UCSD-AML1 (cell line): Measurements from ENCODE around the gene ATAD3A.
A peak's percentile ranks its signal among the peaks of the same experiment; 100 is the strongest.
"Not testable (repeated sequence)": the region's sequence is repeated elsewhere in the genome, so short reads cannot be mapped to it uniquely, and the experiment has no call there.

Experiments used
- DNase-seq: peaks from one replicate; lab custom pipeline; 2025; ENCODE audit not compliant: unreplicated experiment; lab: John Stamatoyannopoulos, UW

The ATAD3A gene

GRCh38 chr1:1511533-1512285 is at the start of gene ATAD3A:
Gene ATAD3A (plus strand): TSS chr1:1512162. CDS start chr1:1512269, 107 bp downstream.
- peak; percentile 97 for DNase-seq

- no peak for DNase-seq
Measured at GRCh38 chr1:1462318-1462966, 49.5 kb upstream of the ATAD3A start.

GRCh38 chr1:1463312-1463711 is 48.6 kb upstream of the ATAD3A start:
- no peak for DNase-seq

- DNase-seq, result not testable (repeated sequence)
Measured at GRCh38 chr1:1468196-1468985, 43.6 kb upstream of the ATAD3A start.

GRCh38 chr1:1470626-1471388 is 41.2 kb upstream of the ATAD3A start:
- no peak for DNase-seq

GRCh38 chr1:1471389-1472052 is 40.4 kb upstream of the ATAD3A start, which contains the start of gene ATAD3B:
Gene ATAD3B (plus strand): TSS chr1:1471765. CDS start chr1:1471885, 120 bp downstream.
- DNase-seq, result peak; percentile 91

GRCh38 chr1:1472053-1472876 is 39.7 kb upstream of the ATAD3A start:
- not testable (repeated sequence) for DNase-seq

GRCh38 chr1:1476011-1476410 is 36.0 kb upstream of the ATAD3A start:
- DNase-seq, result not testable (repeated sequence)

- no peak for DNase-seq
Measured at GRCh38 chr1:1477206-1477605, 34.8 kb upstream of the ATAD3A start.

GRCh38 chr1:1479547-1480487 is 32.1 kb upstream of the ATAD3A start:
- DNase-seq, result no peak

GRCh38 chr1:1480488-1480867 is 31.5 kb upstream of the ATAD3A start:
- not testable (repeated sequence) for DNase-seq

GRCh38 chr1:1481811-1482210 is 30.2 kb upstream of the ATAD3A start:
- not testable (repeated sequence) for DNase-seq

GRCh38 chr1:1482856-1483255 is 29.1 kb upstream of the ATAD3A start:
- DNase-seq, result no peak

- DNase-seq, result no peak
Measured at GRCh38 chr1:1483714-1484113, 28.2 kb upstream of the ATAD3A start.

GRCh38 chr1:1484976-1485750 is 26.8 kb upstream of the ATAD3A start:
- DNase-seq, result not testable (repeated sequence)

GRCh38 chr1:1485755-1486317 is 26.1 kb upstream of the ATAD3A start:
- not testable (repeated sequence) for DNase-seq

- DNase-seq, result no peak
Measured at GRCh38 chr1:1487701-1488100, 24.3 kb upstream of the ATAD3A start.
